GM21423 (cell line): ENCODE measurements around the gene MMP13.
"Not testable (repeated sequence)": the region's sequence is repeated elsewhere in the genome, so short reads cannot be mapped to it uniquely, and the experiment has no call there.

ENCODE experiments used
- ATAC-seq: cut with Tn5 transposase; IDR thresholded peaks from one replicate; pipeline ENCODE4 v1.9.1; 2021; ENCODE audit warnings: mild to moderate bottlenecking, moderate library complexity; ENCODE audit not compliant: unreplicated experiment

MMP13 gene

GRCh38 chr11:102955624-102956023 lies at the start of gene MMP13:
MMP13 (minus strand) TSS chr11:102955732; CDS start chr11:102955705, 27 bp downstream.
- no peak for ATAC-seq

- ATAC-seq = not testable (repeated sequence)
Observed at GRCh38 chr11:103004234-103004633, 48.7 kb upstream of the MMP13 start.

- no peak for ATAC-seq
Observed at GRCh38 chr11:102994105-102994504, 38.6 kb upstream of the MMP13 start.

- ATAC-seq = no peak
Observed at GRCh38 chr11:102991776-102992175, 36.2 kb upstream of the MMP13 start.

GRCh38 chr11:102990145-102990544 lies 34.6 kb upstream of the MMP13 start:
- ATAC-seq = no peak

- ATAC-seq = no peak
Observed at GRCh38 chr11:102989379-102990047, 34.0 kb upstream of the MMP13 start.

GRCh38 chr11:102986815-102987214 lies 31.3 kb upstream of the MMP13 start:
- no peak for ATAC-seq

GRCh38 chr11:102985850-102986249 lies 30.3 kb upstream of the MMP13 start:
- ATAC-seq = no peak

GRCh38 chr11:102983486-102983885 lies 28.0 kb upstream of the MMP13 start:
- no peak for ATAC-seq

- ATAC-seq = peak; percentile 71
Observed at GRCh38 chr11:102981324-102981910, 25.9 kb upstream of the MMP13 start.

- ATAC-seq = no peak
Observed at GRCh38 chr11:102974552-102975280, 19.2 kb upstream of the MMP13 start.

- ATAC-seq = not testable (repeated sequence)
Observed at GRCh38 chr11:102973698-102974097, 18.2 kb upstream of the MMP13 start.

GRCh38 chr11:102972853-102973252 lies 17.3 kb upstream of the MMP13 start:
- no peak for ATAC-seq

- ATAC-seq = no peak
Observed at GRCh38 chr11:102971766-102972165, 16.2 kb upstream of the MMP13 start.

GRCh38 chr11:102967497-102967896 lies 12.0 kb upstream of the MMP13 start:
- ATAC-seq = no peak

GRCh38 chr11:102966011-102966410 lies 10.5 kb upstream of the MMP13 start:
- no peak for ATAC-seq

GRCh38 chr11:102964867-102965266 lies 9.3 kb upstream of the MMP13 start:
- ATAC-seq = no peak

GRCh38 chr11:102957953-102958352 lies 2.4 kb upstream of the MMP13 start:
- no peak for ATAC-seq

- ATAC-seq = no peak
Observed at GRCh38 chr11:102950622-102951081, 4.9 kb downstream of the MMP13 start.

GRCh38 chr11:102946237-102946636 lies 9.3 kb downstream of the MMP13 start:
- no peak for ATAC-seq

- ATAC-seq = peak; percentile 81
Observed at GRCh38 chr11:102940714-102941588, 14.6 kb downstream of the MMP13 start.
